ENCODE data around the gene PTPN9. TPM values are rescaled to one million over a fixed set of nuclear protein-coding genes. Genes with fewer than 3 reads are reported as not detected.

PTPN9 gene
- total and polyA plus RNA-seq, 10 of the 15 experiments (the other 5 are each of a cell fraction or from before 2014, with no cell fraction given): 7.8 to 29.1 (median 18.5) TPM

GRCh38 chr15:75452865-75453702, 126.0 kb downstream of the PTPN9 start (continued):
- TF ChIP-seq MXI1 (IDR thresholded peaks at IDR 0.05; ENCODE audit: low read depth, low read length) (0 out of 2 replicates have a peak, but pooled peaks have one; percentile 46), NFIC (IDR thresholded peaks at IDR 0.05; ENCODE audit: low read depth, low read length) (no peak), CHD1 (IDR thresholded peaks at IDR 0.05; ENCODE audit: low read depth, low read length) (no peak), MTA2 (IDR thresholded peaks at IDR 0.05; ENCODE audit: low read depth) (no peak), ZZZ3 (IDR thresholded peaks at IDR 0.05; ENCODE audit: control insufficient read depth, insufficient read length, low read depth) (no peak), ZNF207 (IDR thresholded peaks at IDR 0.05; ENCODE audit: borderline replicate concordance) (no peak), TCF12 (IDR thresholded peaks at IDR 0.05; ENCODE audit: low read depth, low read length) (peak; percentile 38; the same call in 1 of the 2 replicates), CTCF (IDR thresholded peaks at IDR 0.05 in 2 of 3, conservative IDR thresholded peaks at IDR 0.05 in 1 of 3; ENCODE audit: control insufficient read depth in 2 of 3, extremely low read depth in 1 of 3, insufficient read depth in 1 of 3, low read depth in 3 of 3, low read length in 3 of 3) (peak; percentile 21 to 43 (median 30); a peak in 4 of 6 replicates), ZNF217 (IDR thresholded peaks at IDR 0.05) (no peak), NR2C1 (IDR thresholded peaks at IDR 0.05) (no peak), CHD4 (IDR thresholded peaks at IDR 0.05) (no peak), YBX1 (IDR thresholded peaks at IDR 0.05) (no peak), CREM (IDR thresholded peaks at IDR 0.05; ENCODE audit: low read depth) (peak; percentile 56; the same call in 1 of the 2 replicates), BRCA1 (IDR thresholded peaks at IDR 0.05; ENCODE audit: low read depth, low read length) (no peak), IKZF2 (IDR thresholded peaks at IDR 0.05) (peak; percentile 48 to 63), BCLAF1 (IDR thresholded peaks at IDR 0.05) (no peak), EP300 (IDR thresholded peaks at IDR 0.05; ENCODE audit: borderline replicate concordance in 1 of 2, control insufficient read depth in 1 of 2, low read depth in 2 of 2, low read length in 2 of 2) (peak in 1 of 2 experiments; percentile 39; a peak in 1 of 4 replicates)
- TF ChIP-seq, protein P1, sequence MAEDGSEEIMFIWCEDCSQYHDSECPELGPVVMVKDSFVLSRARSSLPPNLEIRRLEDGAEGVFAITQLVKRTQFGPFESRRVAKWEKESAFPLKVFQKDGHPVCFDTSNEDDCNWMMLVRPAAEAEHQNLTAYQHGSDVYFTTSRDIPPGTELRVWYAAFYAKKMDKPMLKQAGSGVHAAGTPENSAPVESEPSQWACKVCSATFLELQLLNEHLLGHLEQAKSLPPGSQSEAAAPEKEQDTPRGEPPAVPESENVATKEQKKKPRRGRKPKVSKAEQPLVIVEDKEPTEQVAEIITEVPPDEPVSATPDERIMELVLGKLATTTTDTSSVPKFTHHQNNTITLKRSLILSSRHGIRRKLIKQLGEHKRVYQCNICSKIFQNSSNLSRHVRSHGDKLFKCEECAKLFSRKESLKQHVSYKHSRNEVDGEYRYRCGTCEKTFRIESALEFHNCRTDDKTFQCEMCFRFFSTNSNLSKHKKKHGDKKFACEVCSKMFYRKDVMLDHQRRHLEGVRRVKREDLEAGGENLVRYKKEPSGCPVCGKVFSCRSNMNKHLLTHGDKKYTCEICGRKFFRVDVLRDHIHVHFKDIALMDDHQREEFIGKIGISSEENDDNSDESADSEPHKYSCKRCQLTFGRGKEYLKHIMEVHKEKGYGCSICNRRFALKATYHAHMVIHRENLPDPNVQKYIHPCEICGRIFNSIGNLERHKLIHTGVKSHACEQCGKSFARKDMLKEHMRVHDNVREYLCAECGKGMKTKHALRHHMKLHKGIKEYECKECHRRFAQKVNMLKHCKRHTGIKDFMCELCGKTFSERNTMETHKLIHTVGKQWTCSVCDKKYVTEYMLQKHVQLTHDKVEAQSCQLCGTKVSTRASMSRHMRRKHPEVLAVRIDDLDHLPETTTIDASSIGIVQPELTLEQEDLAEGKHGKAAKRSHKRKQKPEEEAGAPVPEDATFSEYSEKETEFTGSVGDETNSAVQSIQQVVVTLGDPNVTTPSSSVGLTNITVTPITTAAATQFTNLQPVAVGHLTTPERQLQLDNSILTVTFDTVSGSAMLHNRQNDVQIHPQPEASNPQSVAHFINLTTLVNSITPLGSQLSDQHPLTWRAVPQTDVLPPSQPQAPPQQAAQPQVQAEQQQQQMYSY (CRISPR knock-in tag; IDR thresholded peaks at IDR 0.05): no peak
- TF ChIP-seq, protein P2, sequence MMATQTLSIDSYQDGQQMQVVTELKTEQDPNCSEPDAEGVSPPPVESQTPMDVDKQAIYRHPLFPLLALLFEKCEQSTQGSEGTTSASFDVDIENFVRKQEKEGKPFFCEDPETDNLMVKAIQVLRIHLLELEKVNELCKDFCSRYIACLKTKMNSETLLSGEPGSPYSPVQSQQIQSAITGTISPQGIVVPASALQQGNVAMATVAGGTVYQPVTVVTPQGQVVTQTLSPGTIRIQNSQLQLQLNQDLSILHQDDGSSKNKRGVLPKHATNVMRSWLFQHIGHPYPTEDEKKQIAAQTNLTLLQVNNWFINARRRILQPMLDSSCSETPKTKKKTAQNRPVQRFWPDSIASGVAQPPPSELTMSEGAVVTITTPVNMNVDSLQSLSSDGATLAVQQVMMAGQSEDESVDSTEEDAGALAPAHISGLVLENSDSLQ (IDR thresholded peaks at IDR 0.05): no peak
